ENCODE measurements around the gene SLC16A1. TPM values are rescaled to one million over a fixed set of nuclear protein-coding genes. Genes with fewer than 3 reads are reported as not detected.

SLC16A1 gene
- total and polyA plus RNA-seq, 4 donors: 28.3 to 87.3 (median 34.5) TPM

- H3K27ac ChIP-seq (ENCODE audit: low read depth in 1 of 2, low read length in 2 of 2): no peak overlapping the region
- TF ChIP-seq ZBTB33 (IDR thresholded peaks at IDR 0.05) (no peak), TAF1 (conservative IDR thresholded peaks at IDR 0.05) (no peak), FOXA2 (IDR thresholded peaks at IDR 0.05) (no peak), ATF3 (IDR thresholded peaks at IDR 0.05) (no peak), SP1 (IDR thresholded peaks at IDR 0.05) (no peak), MAX (IDR thresholded peaks at IDR 0.05) (no peak), JUND (IDR thresholded peaks at IDR 0.05) (no peak), RAD21 (IDR thresholded peaks at IDR 0.05) (no peak), YY1 (IDR thresholded peaks at IDR 0.05) (no peak), NR2F2 (IDR thresholded peaks at IDR 0.05) (no peak), EGR1 (IDR thresholded peaks at IDR 0.05; ENCODE audit: low read depth in 2 of 2) (no peak), HNF4G (IDR thresholded peaks at IDR 0.05) (no peak)
- 90% methylated on average over 5 of the region's 5 CpGs for WGBS
- no peak for DNase-seq (ENCODE audit: low spot score)
- no peak overlapping the region for H3K9ac ChIP-seq (ENCODE audit: low read depth in 1 of 2, low read length in 2 of 2)
- H3K4me3 ChIP-seq (ENCODE audit: low read depth in 1 of 3, low read length in 3 of 3): no peak overlapping the region
- no peaks in the 10 kb centered on the region for H3K9me3 ChIP-seq (ENCODE audit: control insufficient read depth in 4 of 4, low read length in 3 of 4)
- no peaks in the 10 kb centered on the region for H3K27me3 ChIP-seq (ENCODE audit: control insufficient read depth in 4 of 4, insufficient read depth in 4 of 4, low read length in 3 of 4)
- no peaks in the 10 kb centered on the region for H3K36me3 ChIP-seq (ENCODE audit: control insufficient read depth in 4 of 4, insufficient read depth in 3 of 4, low read depth in 1 of 4, low read length in 3 of 4)
- H3K4me1 ChIP-seq (ENCODE audit: control insufficient read depth in 4 of 4, insufficient read depth in 4 of 4, low read length in 3 of 4): no peaks in the 10 kb centered on the region
These were observed 93.1 kb downstream of the SLC16A1 start for GRCh38 chr1:112862753-112863426.

Small RNA genes lying within 50 kb of the gene (small RNA-seq; reads per million reads assigned to genes)
- gene AL390729.2: not detected

Other genes with a start within 250 kb of the SLC16A1 start
- gene RHOC, start 249.1 kb downstream of the SLC16A1 start, total RNA-seq: 10 to 100 TPM; 50.4 to 52.6 TPM
- 100 to 1,000 TPM in 1 of 2 donors, 10 to 100 TPM in 1; 84.9 to 102 TPM for gene RHOC, start 249.1 kb downstream of the SLC16A1 start, polyA plus RNA-seq
- under 1 TPM in 1 of 2 donors, not detected in 1; 0.08 TPM for gene PPM1J, start 240.9 kb downstream of the SLC16A1 start, total RNA-seq
- under 1 TPM in 1 of 2 donors, not detected in 1; 0.17 TPM for gene PPM1J, start 240.9 kb downstream of the SLC16A1 start, polyA plus RNA-seq
- gene LRIG2, start 117.0 kb upstream of the SLC16A1 start, total RNA-seq: 10 to 100 TPM in 1 of 2 donors, 1 to 10 TPM in 1; 9.4 to 11.9 TPM
- gene LRIG2, start 117.0 kb upstream of the SLC16A1 start, polyA plus RNA-seq: 1 to 10 TPM; 1.3 to 2.6 TPM